Measurements from ENCODE around the gene CFAP97D2. TPM values are rescaled to one million over a fixed set of nuclear protein-coding genes. Genes with fewer than 3 reads are reported as not detected.
"Not testable (repeated sequence)": the region's sequence is repeated elsewhere in the genome, so short reads cannot be mapped to it uniquely, and the experiment has no call there.

CFAP97D2 gene
- total RNA-seq, 1 donor from 2014 or later, result not detected

- Histone ChIP-seq H3K9me3 (no peaks in the 10 kb centered on the region), H3K27ac (no peak overlapping the region), H3K4me3 (no peak overlapping the region), H3K27me3 (no peaks in the 10 kb centered on the region), H3K4me1 (no peaks in the 10 kb centered on the region), H3K36me3 (peaks cover 6 to 95% of the 10 kb centered on the region in 2 donors)
- TF ChIP-seq POLR2AphosphoS5 (IDR thresholded peaks at IDR 0.05; ENCODE audit: insufficient read depth in 1 of 2, low read depth in 1 of 2) (no peak), CTCF (IDR thresholded peaks at IDR 0.05) (no peak), POLR2A (IDR thresholded peaks at IDR 0.05) (no peak)
- intact Hi-C loops (cut with DNase I), result no loop called here
- no peak for DNase-seq (ENCODE audit: extremely low spot score in 2 of 2)
Observed at GRCh38 chr13:114241918-114242317, 62.9 kb downstream of the CFAP97D2 start.

GRCh38 chr13:114243971-114244370 is 64.9 kb downstream of the CFAP97D2 start:
- H3K9me3 ChIP-seq, result no peaks in the 10 kb centered on the region
- TF ChIP-seq CTCF (IDR thresholded peaks at IDR 0.05) (no peak), POLR2A (IDR thresholded peaks at IDR 0.05) (no peak), POLR2AphosphoS5 (IDR thresholded peaks at IDR 0.05; ENCODE audit: insufficient read depth in 1 of 2, low read depth in 1 of 2) (no peak)
- H3K36me3 ChIP-seq, result peaks cover 6 to 96% of the 10 kb centered on the region in 2 donors
- intact Hi-C loops (cut with DNase I), result no loop called here
- no peaks in the 10 kb centered on the region for H3K4me1 ChIP-seq
- no peak overlapping the region for H3K27ac ChIP-seq
- H3K27me3 ChIP-seq, result no peaks in the 10 kb centered on the region
- H3K4me3 ChIP-seq, result no peak overlapping the region
- no peak for DNase-seq (ENCODE audit: extremely low spot score in 2 of 2)

- TF ChIP-seq POLR2A (IDR thresholded peaks at IDR 0.05) (no peak), CTCF (IDR thresholded peaks at IDR 0.05) (no peak), POLR2AphosphoS5 (IDR thresholded peaks at IDR 0.05; ENCODE audit: insufficient read depth in 1 of 2, low read depth in 1 of 2) (no peak)
- Histone ChIP-seq H3K27me3 (no peaks in the 10 kb centered on the region), H3K9me3 (no peaks in the 10 kb centered on the region), H3K36me3 (peaks cover 6 to 95% of the 10 kb centered on the region in 2 donors), H3K4me3 (no peak overlapping the region), H3K4me1 (no peaks in the 10 kb centered on the region), H3K27ac (no peak overlapping the region)
- intact Hi-C loops (cut with DNase I), result no loop called here
- DNase-seq (ENCODE audit: extremely low spot score in 2 of 2), result no peak
Observed at GRCh38 chr13:114244637-114245036, 65.6 kb downstream of the CFAP97D2 start.

GRCh38 chr13:114248011-114248410 is 69.0 kb downstream of the CFAP97D2 start:
- Histone ChIP-seq H3K4me3 (no peak overlapping the region), H3K9me3 (no peaks in the 10 kb centered on the region), H3K36me3 (peaks cover 6 to 92% of the 10 kb centered on the region in 2 donors), H3K4me1 (no peaks in the 10 kb centered on the region), H3K27me3 (no peaks in the 10 kb centered on the region), H3K27ac (no peak overlapping the region)
- TF ChIP-seq POLR2A (IDR thresholded peaks at IDR 0.05) (no peak), POLR2AphosphoS5 (IDR thresholded peaks at IDR 0.05; ENCODE audit: insufficient read depth in 1 of 2, low read depth in 1 of 2) (no peak), CTCF (IDR thresholded peaks at IDR 0.05) (no peak)
- intact Hi-C loops (cut with DNase I), result no loop called here
- DNase-seq (ENCODE audit: extremely low spot score in 2 of 2), result no peak

- DNase-seq (ENCODE audit: extremely low spot score in 2 of 2), result no peak
- no peak overlapping the region for H3K4me3 ChIP-seq
- H3K27ac ChIP-seq, result no peak overlapping the region
- no peaks in the 10 kb centered on the region for H3K27me3 ChIP-seq
- H3K9me3 ChIP-seq, result no peaks in the 10 kb centered on the region
- H3K36me3 ChIP-seq, result peaks cover 6 to 84% of the 10 kb centered on the region in 2 donors
- H3K4me1 ChIP-seq, result no peaks in the 10 kb centered on the region
- TF ChIP-seq POLR2A (IDR thresholded peaks at IDR 0.05) (no peak), POLR2AphosphoS5 (IDR thresholded peaks at IDR 0.05; ENCODE audit: insufficient read depth in 1 of 2, low read depth in 1 of 2) (peak in 1 of 2 donors; percentile 51), CTCF (IDR thresholded peaks at IDR 0.05) (no peak)
- intact Hi-C loops (cut with DNase I), result no loop called here
Observed at GRCh38 chr13:114249077-114249476, 70.0 kb downstream of the CFAP97D2 start.

GRCh38 chr13:114251639-114252440 is 72.8 kb downstream of the CFAP97D2 start:
- H3K27ac ChIP-seq; DNase-seq (ENCODE audit: extremely low spot score in 2 of 2); H3K9me3 ChIP-seq; intact Hi-C loops (cut with DNase I); H3K27me3 ChIP-seq; H3K4me3 ChIP-seq; H3K4me1 ChIP-seq: not testable (repeated sequence)
- H3K36me3 ChIP-seq, result peaks cover 0 to 80% of the 10 kb centered on the region in 2 donors

Data from vagina (tissue), 2 donors.